Transverse colon (tissue), 4 donors: ENCODE data around the gene SNAI3. TPM values are rescaled to one million over a fixed set of nuclear protein-coding genes. Genes with fewer than 3 reads are reported as not detected.

Experiments
- DNase-seq: peaks from one replicate; pipeline ENCODE4 v3.0.0-alpha.2; 2019
- H3K27ac ChIP-seq, 4 donors: fragments of 200-600 bp; sonication (generic); 2 replicates each; pipeline ENCODE4 v1.5.1; 2016 to 2018; ENCODE audit warnings: inconsistent platforms in 4 of 4
- H3K27me3 ChIP-seq: fragments of 200-600 bp; sonication (generic); 2 replicates; pipeline ENCODE4 v1.5.1; 2017; ENCODE audit warnings: inconsistent platforms
- H3K36me3 ChIP-seq, 4 donors: fragments of 200-600 bp; sonication (generic); 2 replicates each; pipeline ENCODE4 v1.5.1; 2017 to 2019; ENCODE audit warnings: inconsistent platforms in 4 of 4
- H3K4me1 ChIP-seq, 4 donors: fragments of 200-600 bp; sonication (generic); 2 replicates each; pipeline ENCODE4 v1.5.1; 2017 to 2020; ENCODE audit warnings: inconsistent platforms in 4 of 4
- H3K4me3 ChIP-seq, 4 donors: fragments of 200-600 bp; sonication (generic); 1 replicate in 1 of 4; 2 replicates in 3 of 4; pipeline versions ENCODE4 v1.5.1 to v1.6.1; 2017 to 2019; ENCODE audit warnings: inconsistent platforms in 4 of 4
- H3K9me3 ChIP-seq, 2 donors: fragments of 200-600 bp; sonication (generic); 2 replicates each; pipeline ENCODE4 v1.5.1; 2017 to 2019; ENCODE audit warnings: inconsistent platforms in 2 of 2
- EP300 ChIP-seq: sonication (generic); formaldehyde crosslinking; IDR thresholded peaks from one replicate; pipeline ENCODE4 v1.6.1; 2017; ENCODE audit warnings: antibody characterized with exemption, low read depth
- POLR2A ChIP-seq: fragments of 450-650 bp; IDR thresholded peaks from one replicate; pipeline ENCODE4 v1.6.1; 2016; ENCODE audit warnings: antibody characterized with exemption, mild to moderate bottlenecking, moderate library complexity
- POLR2AphosphoS5 ChIP-seq, 3 donors: sonication (generic); formaldehyde crosslinking; IDR thresholded peaks; one replicate each; pipeline ENCODE4 v1.6.1; 2016; ENCODE audit warnings: antibody characterized with exemption in 3 of 3
- WGBS, 2 donors: methylation state at CpG; one replicate each; pipeline ENCODE4 v1.1.5; 2018; ENCODE audit warnings: low coverage in 1 of 2; 5-methylcytosine and 5-hydroxymethylcytosine counted together
- in situ Hi-C, 4 donors: fragments of 200-750 bp; cut with MboI; loops; one replicate each; pipeline versions ENCODE4 v1.15.0 to v1.15.1; 2017; ENCODE audit warnings: low sequenced_read_pairs in 3 of 4, low pct_ligation_motif_present in 1 of 4, low pct_unique_long_range_greater_than_20kb in 1 of 4
- intact Hi-C: fragments of 100-400 bp; cut with DNase I; formaldehyde crosslinking; loops from one replicate; pipeline ENCODE4 v1.15.1; 2023; ENCODE audit warnings: low total_unique reads
- total RNA-seq, 4 donors: library from RNA; depleted of rRNA; stranded (reverse); fragments of >200 nt; gene quantifications; one replicate each; pipeline ENCODE4 v1.1.0, GENCODE V29; 2016
- TF ChIP-seq, protein P1 (sequence below), 5 experiments: fragments of 200-600 bp in 3 of 5; fragments of 450-650 bp in 2 of 5; sonication (generic) in 3 of 5; IDR thresholded peaks; 1 replicate in 2 of 5; 2 replicates in 3 of 5; pipeline ENCODE4 v1.5.1; 2016 to 2017; ENCODE audit warnings: antibody characterized with exemption in 5 of 5, inconsistent platforms in 3 of 5, mild to moderate bottlenecking in 2 of 5, moderate library complexity in 1 of 5

Gene SNAI3
- total RNA-seq, 4 donors from 2014 or later, result 0.27 to 2.9 (median 0.75) TPM; not detected in 1

DNA sequence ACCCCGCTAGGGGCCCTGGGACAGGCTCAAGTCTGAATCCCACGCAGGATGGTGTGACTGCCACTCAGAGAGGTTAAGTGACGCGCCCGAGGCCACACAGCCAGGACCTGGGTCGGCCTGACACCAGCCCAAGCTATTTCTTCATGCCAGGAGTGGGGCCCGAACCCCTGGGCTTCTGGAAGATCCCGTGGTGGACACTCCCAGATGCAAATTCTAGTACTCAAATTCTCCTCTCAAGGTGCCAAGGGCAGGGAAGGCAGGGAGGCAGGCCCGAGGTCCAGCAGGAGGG lies 42.7 kb downstream of the SNAI3 start:
- in situ Hi-C loops, result no loop called here
- peaks cover 5 to 33% (median 19%) of the 10 kb centered on the region in 4 donors for H3K4me1 ChIP-seq
- H3K4me3 ChIP-seq, result no peak overlapping the region
- DNase-seq, result no peak
- intact Hi-C loops, result no loop called here
- no peak overlapping the region for H3K27ac ChIP-seq
- no peak for TF ChIP-seq EP300
- no peak for TF ChIP-seq POLR2AphosphoS5 (IDR thresholded peaks at IDR 0.05)
- TF ChIP-seq, protein P1, sequence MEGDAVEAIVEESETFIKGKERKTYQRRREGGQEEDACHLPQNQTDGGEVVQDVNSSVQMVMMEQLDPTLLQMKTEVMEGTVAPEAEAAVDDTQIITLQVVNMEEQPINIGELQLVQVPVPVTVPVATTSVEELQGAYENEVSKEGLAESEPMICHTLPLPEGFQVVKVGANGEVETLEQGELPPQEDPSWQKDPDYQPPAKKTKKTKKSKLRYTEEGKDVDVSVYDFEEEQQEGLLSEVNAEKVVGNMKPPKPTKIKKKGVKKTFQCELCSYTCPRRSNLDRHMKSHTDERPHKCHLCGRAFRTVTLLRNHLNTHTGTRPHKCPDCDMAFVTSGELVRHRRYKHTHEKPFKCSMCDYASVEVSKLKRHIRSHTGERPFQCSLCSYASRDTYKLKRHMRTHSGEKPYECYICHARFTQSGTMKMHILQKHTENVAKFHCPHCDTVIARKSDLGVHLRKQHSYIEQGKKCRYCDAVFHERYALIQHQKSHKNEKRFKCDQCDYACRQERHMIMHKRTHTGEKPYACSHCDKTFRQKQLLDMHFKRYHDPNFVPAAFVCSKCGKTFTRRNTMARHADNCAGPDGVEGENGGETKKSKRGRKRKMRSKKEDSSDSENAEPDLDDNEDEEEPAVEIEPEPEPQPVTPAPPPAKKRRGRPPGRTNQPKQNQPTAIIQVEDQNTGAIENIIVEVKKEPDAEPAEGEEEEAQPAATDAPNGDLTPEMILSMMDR (IDR thresholded peaks at IDR 0.05), result no peak
- TF ChIP-seq POLR2A, result no peak
- H3K27me3 ChIP-seq, result peaks cover 27% of the 10 kb centered on the region
- 92% methylated on average over 7 of the region's 9 CpGs; no CpG with 5 or more reads in 1 of the 2 donors for WGBS, 2 donors
- no peaks in the 10 kb centered on the region for H3K9me3 ChIP-seq
- no peaks in the 10 kb centered on the region for H3K36me3 ChIP-seq

GRCh38 chr16:88642881-88643643 lies 43.2 kb downstream of the SNAI3 start:
- H3K4me3 ChIP-seq, result no peak overlapping the region
- 87% methylated on average over 26 of the region's 58 CpGs; no CpG with 5 or more reads in 1 of the 2 donors for WGBS, 2 donors
- H3K27me3 ChIP-seq, result peaks cover 32% of the 10 kb centered on the region
- H3K36me3 ChIP-seq, result no peaks in the 10 kb centered on the region
- no peak for TF ChIP-seq POLR2A
- TF ChIP-seq EP300, result no peak
- TF ChIP-seq, protein P1 (IDR thresholded peaks at IDR 0.05), result no peak
- TF ChIP-seq POLR2AphosphoS5 (IDR thresholded peaks at IDR 0.05), result no peak
- no peak for DNase-seq
- H3K9me3 ChIP-seq, result no peaks in the 10 kb centered on the region
- H3K4me1 ChIP-seq, result peaks cover 8 to 39% (median 25%) of the 10 kb centered on the region in 4 donors
- in situ Hi-C loops, result no loop called here
- no peak overlapping the region for H3K27ac ChIP-seq
- intact Hi-C loops, result no loop called here

- Histone ChIP-seq H3K4me3 (no peak overlapping the region), H3K9me3 (no peaks in the 10 kb centered on the region), H3K4me1 (peaks cover 8 to 30% (median 24%) of the 10 kb centered on the region in 4 donors), H3K27me3 (peaks cover 49% of the 10 kb centered on the region), H3K27ac (no peak overlapping the region), H3K36me3 (no peaks in the 10 kb centered on the region)
- DNase-seq, result no peak
- TF ChIP-seq EP300 (no peak), POLR2AphosphoS5 (IDR thresholded peaks at IDR 0.05) (no peak), POLR2A (no peak)
- TF ChIP-seq, protein P1 (IDR thresholded peaks at IDR 0.05), result no peak
- intact Hi-C loops (no loop called here), in situ Hi-C loops (no loop called here)
- WGBS, 2 donors, result 59 to 67% methylated on average over 1 to 16 of the region's 17 CpGs
Observed at GRCh38 chr16:88640498-88641247, 45.6 kb downstream of the SNAI3 start.

GRCh38 chr16:88640039-88640495 lies 46.2 kb downstream of the SNAI3 start:
- intact Hi-C loops, result no loop called here
- no peak overlapping the region for H3K4me3 ChIP-seq
- no peaks in the 10 kb centered on the region for H3K9me3 ChIP-seq
- no peak for DNase-seq
- in situ Hi-C loops, result no loop called here
- no peaks in the 10 kb centered on the region for H3K36me3 ChIP-seq
- H3K27ac ChIP-seq, result no peak overlapping the region
- peaks cover 54% of the 10 kb centered on the region for H3K27me3 ChIP-seq
- peaks cover 8 to 27% (median 21%) of the 10 kb centered on the region in 4 donors for H3K4me1 ChIP-seq
- 47 to 54% methylated on average over 3 to 13 of the region's 13 CpGs for WGBS, 2 donors
- TF ChIP-seq EP300 (no peak), POLR2AphosphoS5 (IDR thresholded peaks at IDR 0.05) (no peak), POLR2A (no peak)
- TF ChIP-seq, protein P1 (IDR thresholded peaks at IDR 0.05), result no peak
